ENCODE data around the gene GNS. TPM values are rescaled to one million over a fixed set of nuclear protein-coding genes. Genes with fewer than 3 reads are reported as not detected.

Gene GNS
- total and polyA plus RNA-seq, 10 of the 15 experiments (the other 5 are each of a cell fraction or from before 2014, with no cell fraction given) = 4.1 to 33.8 (median 19.1) TPM

DNA sequence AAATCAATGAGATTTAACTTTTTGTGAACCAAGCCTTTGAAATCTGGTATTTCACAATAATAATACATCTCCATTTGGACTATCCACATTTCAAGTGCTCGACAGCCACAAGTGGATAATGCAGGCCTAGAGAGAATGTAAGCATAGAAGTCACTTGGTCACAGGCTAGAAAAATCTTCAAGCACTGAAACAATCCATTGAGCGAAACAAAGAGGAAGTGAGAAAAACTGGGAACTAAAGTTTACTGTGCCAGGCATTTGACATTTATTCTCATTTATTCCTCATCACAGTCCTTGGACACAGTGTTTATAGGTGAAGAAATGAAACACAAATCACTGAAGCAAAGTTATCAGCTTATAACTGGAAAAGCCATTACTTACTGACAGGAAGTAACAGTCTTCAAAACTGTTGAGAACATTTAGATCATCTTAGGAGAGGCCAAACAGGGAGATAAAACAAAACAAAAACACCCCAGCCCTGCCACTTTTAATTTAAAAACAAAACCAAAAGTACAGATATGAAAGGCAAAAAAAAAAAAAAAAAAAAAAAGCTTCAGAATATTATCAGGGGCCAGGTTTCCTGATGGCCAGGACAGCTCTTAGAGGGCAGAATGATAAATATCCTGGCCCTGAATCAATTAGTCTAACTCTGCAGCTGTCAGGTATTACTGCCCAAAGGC is 29.2 kb downstream of the GNS start:
- peak; percentile 73 for ATAC-seq
- TF ChIP-seq, protein P1, sequence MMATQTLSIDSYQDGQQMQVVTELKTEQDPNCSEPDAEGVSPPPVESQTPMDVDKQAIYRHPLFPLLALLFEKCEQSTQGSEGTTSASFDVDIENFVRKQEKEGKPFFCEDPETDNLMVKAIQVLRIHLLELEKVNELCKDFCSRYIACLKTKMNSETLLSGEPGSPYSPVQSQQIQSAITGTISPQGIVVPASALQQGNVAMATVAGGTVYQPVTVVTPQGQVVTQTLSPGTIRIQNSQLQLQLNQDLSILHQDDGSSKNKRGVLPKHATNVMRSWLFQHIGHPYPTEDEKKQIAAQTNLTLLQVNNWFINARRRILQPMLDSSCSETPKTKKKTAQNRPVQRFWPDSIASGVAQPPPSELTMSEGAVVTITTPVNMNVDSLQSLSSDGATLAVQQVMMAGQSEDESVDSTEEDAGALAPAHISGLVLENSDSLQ (IDR thresholded peaks at IDR 0.05) = peak; percentile 17; the same call in 1 of the 2 replicates
- TF ChIP-seq TAF1 (IDR thresholded peaks at IDR 0.05; ENCODE audit: borderline replicate concordance, low read depth, low read length) (peak; percentile 27; the same call in 1 of the 2 replicates), ZNF24 (IDR thresholded peaks at IDR 0.05) (peak; percentile 87), KAT2A (conservative IDR thresholded peaks at IDR 0.05; ENCODE audit: control insufficient read depth, low read depth, low read length) (no peak), IKZF1 (conservative IDR thresholded peaks at IDR 0.05) (peak; percentile 42; the same call in 1 of the 2 replicates), SPI1 (IDR thresholded peaks at IDR 0.05; ENCODE audit: borderline replicate concordance, insufficient read depth, low read depth, low read length) (peak; percentile 91), STAT3 (IDR thresholded peaks at IDR 0.05; ENCODE audit: low read depth, low read length) (no peak), IKZF2 (IDR thresholded peaks at IDR 0.05) (peak; percentile 57 to 59; a peak in 2 of 4 replicates), ZNF384 (IDR thresholded peaks at IDR 0.05; ENCODE audit: borderline replicate concordance, low read depth, low read length) (peak; percentile 80), DPF2 (IDR thresholded peaks at IDR 0.05) (0 out of 2 replicates have a peak, but pooled peaks have one; percentile 39)
- no peaks in the 10 kb centered on the region for H4K20me1 ChIP-seq (ENCODE audit: control insufficient read depth, insufficient read depth)
- FAIRE-seq = peak; percentile 78
- peaks cover 0 to 7% of the 10 kb centered on the region in 2 experiments; a peak in 1 of 4 replicates for H3K36me3 ChIP-seq (ENCODE audit: control insufficient read depth in 2 of 2, insufficient read depth in 2 of 2, low read length in 1 of 2)
- H3K27ac ChIP-seq (ENCODE audit: control insufficient read depth, insufficient read depth) = peak overlapping the region; percentile 81
- peak overlapping the region; percentile 67 for H3K4me2 ChIP-seq (ENCODE audit: control insufficient read depth, insufficient read depth)
- DNase-seq (ENCODE audit: low read depth, low spot score) = peak; percentile 19
- 37% methylated on average over 2 of the region's 2 CpGs for WGBS (ENCODE audit: insufficient coverage, insufficient replicate concordance, low lambda C conversion rate, missing lambda C conversion rate)
- ChIA-PET POLR2A (interaction anchor here (0.6 to 0.7 kb wide), 6 partner anchors 8 to 286 kb away, joined by 3 to 10 read pairs (median 4); no protein-coding TSS in a partner anchor), CTCF (no interaction called here), SMC1A (ENCODE audit: uncharacterized antibody, unreplicated experiment) (interaction anchor here (0.6 to 1.2 kb wide), 8 partner anchors 14 to 306 kb away, joined by 3 to 6 read pairs (median 3); no protein-coding TSS in a partner anchor), RAD21 (ENCODE audit: unreplicated experiment) (interaction anchor here (1.2 to 1.9 kb wide), 2 partner anchors 69 to 181 kb away, joined by 3 to 7 read pairs; no protein-coding TSS in a partner anchor)
- peak overlapping the region; percentile 2; the same call in 1 of the 2 replicates for H3K9ac ChIP-seq (ENCODE audit: control insufficient read depth, insufficient read depth, low read length)
- H3K79me2 ChIP-seq (ENCODE audit: control insufficient read depth, insufficient read depth, low read length) = no peaks in the 10 kb centered on the region
- peak overlapping the region; percentile 87 for H2AFZ ChIP-seq (ENCODE audit: control insufficient read depth, low read depth, low read length)
- H3K4me1 ChIP-seq (ENCODE audit: control insufficient read depth, insufficient read depth, low read length) = peaks cover 6% of the 10 kb centered on the region
- TSS peak; percentile 28 for BruUV-seq (replicated peaks)
- intact Hi-C loops (cut with micrococcal nuclease; ENCODE audit: unreplicated experiment) (loop anchor here (1.0 kb wide), 1 partner anchor 87 kb away; no protein-coding TSS in a partner anchor), in situ Hi-C loops (cut with MboI) (no loop called here)
- H3K4me3 ChIP-seq = no peak overlapping the region; the same call in 1 of the 2 replicates
- H3K27me3 ChIP-seq (replicated peaks in 1 of 2; ENCODE audit: control insufficient read depth in 2 of 2, insufficient read depth in 2 of 2, low read length in 1 of 2) = no peaks in the 10 kb centered on the region
- no peaks in the 10 kb centered on the region for H3K9me3 ChIP-seq (replicated peaks; ENCODE audit: control insufficient read depth, insufficient read depth, low read length)

Measured in GM12878 (cell line).